ENCODE results near the gene STARD13. TPM values are rescaled to one million over a fixed set of nuclear protein-coding genes. Genes with fewer than 3 reads are reported as not detected.

Gene STARD13
- total RNA-seq, 2 donors from 2014 or later: 0.50 TPM; not detected in 1

DNA sequence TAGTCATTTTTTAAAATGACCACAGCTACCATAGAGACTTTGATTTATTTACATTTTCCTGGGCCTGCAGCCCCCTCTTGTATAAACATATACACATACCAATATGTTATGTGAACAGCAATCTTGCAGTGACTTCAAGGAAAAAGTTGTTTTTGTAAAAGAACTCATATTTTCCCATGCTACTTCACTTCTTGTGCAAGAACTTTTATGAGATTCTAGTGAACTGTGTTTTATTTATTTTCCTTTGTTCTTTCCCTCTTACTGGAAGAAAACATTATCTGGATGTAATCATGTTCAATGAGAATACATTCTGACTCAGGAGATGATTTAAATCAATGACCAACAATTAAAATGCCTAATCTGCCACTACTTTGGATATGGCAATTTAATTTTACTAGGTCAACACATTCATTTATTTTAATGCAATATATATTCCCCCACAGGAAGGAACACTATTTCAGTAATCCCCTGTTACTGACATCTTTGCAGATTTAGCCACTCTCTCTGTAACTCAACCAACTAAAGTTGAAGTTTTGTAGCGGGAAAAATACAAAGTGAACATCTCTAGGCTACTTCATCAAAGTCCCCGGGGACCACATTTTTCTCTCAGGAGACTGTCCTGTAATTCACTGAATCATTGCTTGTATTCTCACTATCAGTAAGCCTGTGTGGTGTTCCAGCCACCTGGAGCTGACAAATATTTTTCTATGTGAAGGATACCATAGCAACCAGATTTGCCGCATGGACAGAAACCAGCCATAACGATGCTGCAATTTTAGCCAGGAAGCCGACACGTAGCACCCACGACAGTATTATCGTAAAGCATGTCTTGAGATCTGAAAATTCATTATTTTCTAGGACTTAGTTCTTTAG is 90.5 kb downstream of the STARD13 start:
- Mint-ChIP-seq H3K27me3 (peaks cover 0 to 6% of the 10 kb centered on the region in 2 donors), H3K4me1 (ENCODE audit: low read depth in 2 of 2) (peaks cover 0 to 4% of the 10 kb centered on the region in 2 donors), H3K4me3 (no peak overlapping the region), H3K9me3 (no peaks in the 10 kb centered on the region), H3K36me3 (no peaks in the 10 kb centered on the region), H3K27ac (no peak overlapping the region)
- no peak for ATAC-seq
- DNase-seq (ENCODE audit: low spot score): no peak

DNA sequence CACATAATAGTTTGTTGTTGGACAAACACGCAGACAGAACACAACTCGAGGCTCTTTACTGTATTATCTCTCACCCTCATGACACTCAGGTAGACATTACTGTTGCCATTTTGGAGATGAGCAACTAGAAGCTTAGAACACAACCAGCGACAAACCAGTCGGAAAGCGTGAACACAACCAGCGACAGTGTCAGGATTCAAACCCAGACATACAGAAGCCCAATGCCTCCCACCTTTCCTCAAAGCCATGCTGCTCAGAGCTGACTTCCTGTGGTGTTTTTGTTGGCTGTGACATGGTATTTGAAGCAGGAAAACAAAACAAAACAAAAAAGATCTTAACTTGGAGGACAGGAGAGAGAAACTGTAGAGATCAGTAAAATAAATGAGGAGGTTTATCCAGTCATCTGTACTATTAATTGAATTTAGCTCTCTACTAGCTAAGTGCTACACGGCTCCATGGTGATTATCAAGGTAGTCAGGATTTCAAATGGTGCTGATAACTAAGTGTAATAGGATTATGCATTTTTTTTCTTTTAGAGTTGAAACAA is 92.1 kb downstream of the STARD13 start:
- no peak for ATAC-seq
- no peaks in the 10 kb centered on the region for H3K9me3 Mint-ChIP-seq

GRCh38 chr13:33191425-33192210 is 93.9 kb downstream of the STARD13 start:
- no peak overlapping the region for H3K27ac Mint-ChIP-seq
- no peak for ATAC-seq
- H3K27me3 Mint-ChIP-seq: peaks cover 2 to 6% of the 10 kb centered on the region in 2 donors
- peaks cover 5 to 11% of the 10 kb centered on the region in 2 donors for H3K4me1 Mint-ChIP-seq (ENCODE audit: low read depth in 2 of 2)
- H3K36me3 Mint-ChIP-seq: no peaks in the 10 kb centered on the region
- DNase-seq (ENCODE audit: low spot score): no peak
- no peak overlapping the region for H3K4me3 Mint-ChIP-seq
- no peaks in the 10 kb centered on the region for H3K9me3 Mint-ChIP-seq

More for the DNA sequence above, 92.1 kb downstream of the STARD13 start:
- Mint-ChIP-seq H3K27me3 (peaks cover 2 to 6% of the 10 kb centered on the region in 2 donors), H3K36me3 (no peaks in the 10 kb centered on the region), H3K4me1 (ENCODE audit: low read depth in 2 of 2) (peaks cover 0 to 4% of the 10 kb centered on the region in 2 donors), H3K27ac (no peak overlapping the region), H3K4me3 (no peak overlapping the region)
- no peak for DNase-seq (ENCODE audit: low spot score)

DNA sequence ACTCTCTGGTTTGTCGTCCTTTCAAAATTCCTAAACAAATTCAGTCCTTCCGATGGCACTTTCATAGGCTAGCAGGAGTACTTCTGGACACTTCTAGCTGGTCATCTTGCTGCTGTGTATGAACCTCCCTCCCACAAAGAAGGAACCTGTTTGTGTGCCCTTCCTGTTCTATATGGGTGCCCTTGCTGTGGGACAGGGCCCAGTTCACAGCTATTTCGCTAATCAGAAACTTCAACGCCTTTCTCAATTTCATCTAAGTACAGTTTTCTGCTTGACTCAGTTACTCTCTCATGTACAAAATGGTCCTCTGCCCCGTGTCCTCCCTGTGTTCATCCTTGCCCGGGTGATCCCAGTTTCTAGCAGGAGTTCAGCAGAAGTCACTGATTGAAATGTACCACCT is 96.1 kb downstream of the STARD13 start:
- no peaks in the 10 kb centered on the region for H3K36me3 Mint-ChIP-seq

GRCh38 chr13:33188093-33188882 is 97.3 kb downstream of the STARD13 start:
- peaks cover 5 to 8% of the 10 kb centered on the region in 2 donors for H3K4me1 Mint-ChIP-seq (ENCODE audit: low read depth in 2 of 2)

More for the DNA sequence above, 96.1 kb downstream of the STARD13 start:
- DNase-seq (ENCODE audit: low spot score) (no peak), ATAC-seq (no peak)
- Mint-ChIP-seq H3K27ac (no peak overlapping the region), H3K4me1 (ENCODE audit: low read depth in 2 of 2) (peaks cover 5 to 11% of the 10 kb centered on the region in 2 donors), H3K9me3 (no peaks in the 10 kb centered on the region), H3K27me3 (peaks cover 2 to 6% of the 10 kb centered on the region in 2 donors), H3K4me3 (no peak overlapping the region)

GRCh38 chr13:33186861-33187291 is 98.7 kb downstream of the STARD13 start:
- no peak overlapping the region for H3K4me3 Mint-ChIP-seq
- H3K36me3 Mint-ChIP-seq: no peaks in the 10 kb centered on the region
- H3K4me1 Mint-ChIP-seq (ENCODE audit: low read depth in 2 of 2): peaks cover 5 to 6% of the 10 kb centered on the region in 2 donors
- ATAC-seq (no peak), DNase-seq (ENCODE audit: low spot score) (no peak)
- H3K9me3 Mint-ChIP-seq: no peaks in the 10 kb centered on the region
- peaks cover 8 to 9% of the 10 kb centered on the region in 2 donors for H3K27me3 Mint-ChIP-seq
- H3K27ac Mint-ChIP-seq: no peak overlapping the region

More at GRCh38 chr13:33188093-33188882, 97.3 kb downstream of the STARD13 start:
- Mint-ChIP-seq H3K9me3 (no peaks in the 10 kb centered on the region), H3K27ac (no peak overlapping the region), H3K4me3 (no peak overlapping the region), H3K27me3 (peaks cover 2 to 5% of the 10 kb centered on the region in 2 donors), H3K36me3 (no peaks in the 10 kb centered on the region)
- DNase-seq (ENCODE audit: low spot score): no peak
- no peak for ATAC-seq

DNA sequence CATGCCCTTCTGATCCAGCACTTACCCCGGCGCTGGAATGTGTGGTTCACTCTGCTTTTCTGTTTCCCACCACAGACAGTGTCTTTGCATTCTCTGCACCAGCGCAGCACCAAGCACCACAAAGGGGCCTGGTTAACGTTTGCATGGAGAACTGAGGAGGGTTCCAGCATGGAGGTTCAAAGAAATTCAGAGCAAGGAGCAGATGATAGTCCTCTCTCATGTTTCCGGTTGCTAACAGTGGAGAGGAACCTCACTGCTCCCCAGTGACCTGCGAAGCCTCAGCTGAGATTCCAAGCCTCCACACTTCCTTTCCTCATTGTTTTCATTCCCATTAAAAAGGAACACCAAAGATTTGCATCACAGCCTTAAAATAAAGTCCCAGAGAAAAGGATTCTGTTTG is 99.7 kb downstream of the STARD13 start:
- Mint-ChIP-seq H3K4me3 (no peak overlapping the region), H3K27ac (no peak overlapping the region), H3K27me3 (peaks cover 8 to 9% of the 10 kb centered on the region in 2 donors), H3K9me3 (no peaks in the 10 kb centered on the region), H3K36me3 (no peaks in the 10 kb centered on the region), H3K4me1 (ENCODE audit: low read depth in 2 of 2) (peaks cover 5 to 6% of the 10 kb centered on the region in 2 donors)
- ATAC-seq: peak in 1 of 2 donors; percentile 28
- no peak for DNase-seq (ENCODE audit: low spot score)

GRCh38 chr13:33184530-33184929 is 101.0 kb downstream of the STARD13 start:
- H3K9me3 Mint-ChIP-seq: no peaks in the 10 kb centered on the region
- no peak for ATAC-seq

GRCh38 chr13:33184112-33184490 is 101.5 kb downstream of the STARD13 start:
- no peaks in the 10 kb centered on the region for H3K9me3 Mint-ChIP-seq
- DNase-seq (ENCODE audit: low spot score) (no peak), ATAC-seq (no peak)
- H3K36me3 Mint-ChIP-seq: no peaks in the 10 kb centered on the region
- H3K27me3 Mint-ChIP-seq: peaks cover 8 to 9% of the 10 kb centered on the region in 2 donors
- no peak overlapping the region for H3K27ac Mint-ChIP-seq
- H3K4me3 Mint-ChIP-seq: no peak overlapping the region
- peaks cover 5 to 6% of the 10 kb centered on the region in 2 donors for H3K4me1 Mint-ChIP-seq (ENCODE audit: low read depth in 2 of 2)

More at GRCh38 chr13:33184530-33184929, 101.0 kb downstream of the STARD13 start:
- Mint-ChIP-seq H3K27ac (no peak overlapping the region), H3K36me3 (no peaks in the 10 kb centered on the region), H3K4me3 (no peak overlapping the region), H3K4me1 (ENCODE audit: low read depth in 2 of 2) (peaks cover 5 to 6% of the 10 kb centered on the region in 2 donors), H3K27me3 (peaks cover 8 to 10% of the 10 kb centered on the region in 2 donors)
- no peak for DNase-seq (ENCODE audit: low spot score)

DNA sequence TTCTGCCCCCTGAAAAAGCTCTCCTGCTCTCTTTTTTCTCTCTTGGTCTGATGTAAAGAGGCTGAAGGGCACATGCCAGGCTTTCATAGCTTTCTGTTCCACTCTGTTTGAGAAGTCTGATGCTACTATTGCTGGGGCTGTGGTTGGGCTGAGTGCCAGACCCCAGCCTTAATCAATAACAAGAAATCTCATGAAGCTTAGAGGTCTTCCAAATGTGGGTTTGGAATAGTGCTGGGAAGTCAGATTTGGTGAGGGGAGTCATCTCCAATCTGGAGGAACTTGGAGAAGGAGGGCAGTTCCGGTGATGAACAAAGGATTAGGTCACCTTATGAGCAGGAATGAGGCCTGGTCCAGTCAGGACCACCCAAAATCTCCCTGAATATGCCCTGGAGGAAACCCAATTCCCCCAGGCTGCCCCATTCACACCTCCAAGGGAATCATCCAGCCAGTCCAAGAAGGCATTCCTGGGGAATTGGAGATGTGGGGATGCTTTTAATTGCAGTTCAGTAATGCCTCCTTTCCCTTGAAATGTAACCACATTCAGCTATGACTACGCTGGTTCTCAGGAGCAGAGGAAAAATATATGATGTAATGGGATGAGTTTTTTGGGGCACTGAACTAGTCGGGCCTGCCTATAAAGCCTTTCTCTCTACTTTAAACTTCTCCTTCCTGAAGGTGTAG is 102.0 kb downstream of the STARD13 start:
- no peaks in the 10 kb centered on the region for H3K36me3 Mint-ChIP-seq
- no peak overlapping the region for H3K4me3 Mint-ChIP-seq
- H3K27me3 Mint-ChIP-seq: peaks cover 8 to 9% of the 10 kb centered on the region in 2 donors
- ATAC-seq (no peak), DNase-seq (ENCODE audit: low spot score) (no peak)
- H3K9me3 Mint-ChIP-seq: no peaks in the 10 kb centered on the region
- H3K4me1 Mint-ChIP-seq (ENCODE audit: low read depth in 2 of 2): peaks cover 5 to 6% of the 10 kb centered on the region in 2 donors
- H3K27ac Mint-ChIP-seq: no peak overlapping the region

DNA sequence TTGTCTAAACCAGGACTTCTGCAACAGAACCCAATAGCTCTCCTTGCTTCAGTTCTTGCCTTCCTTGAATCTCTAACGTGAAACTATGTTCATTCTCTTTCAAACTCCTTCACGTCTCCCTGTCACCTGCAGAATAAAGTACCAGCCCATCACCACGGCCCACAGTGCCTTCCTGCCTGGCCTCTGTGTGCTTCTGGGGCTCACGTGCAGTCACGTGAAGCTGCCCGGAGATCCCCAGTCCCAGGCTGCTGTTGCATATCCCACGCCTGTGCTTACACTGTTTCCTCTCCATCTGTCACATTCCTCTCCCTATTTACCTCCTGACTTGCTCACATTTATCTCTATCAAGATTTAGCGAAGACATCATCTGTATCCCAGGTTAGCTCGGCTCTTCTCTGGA is 102.8 kb downstream of the STARD13 start:
- ATAC-seq (no peak), DNase-seq (ENCODE audit: low spot score) (no peak)
- Mint-ChIP-seq H3K4me1 (ENCODE audit: low read depth in 2 of 2) (peaks cover 5 to 6% of the 10 kb centered on the region in 2 donors), H3K36me3 (no peaks in the 10 kb centered on the region), H3K27me3 (peaks cover 8 to 9% of the 10 kb centered on the region in 2 donors), H3K9me3 (no peaks in the 10 kb centered on the region), H3K27ac (no peak overlapping the region), H3K4me3 (no peak overlapping the region)

DNA sequence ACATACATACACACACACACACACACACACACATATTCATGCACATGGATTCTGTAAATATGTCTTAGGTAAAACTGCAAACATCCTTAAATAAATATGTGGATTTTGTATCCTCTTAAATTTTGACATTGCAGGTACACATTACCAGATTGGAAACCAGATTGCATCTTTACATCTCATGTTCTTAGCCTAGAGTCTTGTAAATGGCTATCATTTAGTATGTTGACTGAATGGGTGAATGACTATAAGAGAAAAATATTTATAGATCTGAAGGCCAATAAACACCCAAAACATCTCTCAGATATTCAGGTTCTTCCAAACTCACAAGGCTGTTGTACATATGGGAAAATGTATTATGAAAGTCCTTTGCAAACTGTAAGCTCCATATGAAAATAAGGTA is 104.3 kb downstream of the STARD13 start:
- H3K9me3 Mint-ChIP-seq: no peaks in the 10 kb centered on the region
- DNase-seq (ENCODE audit: low spot score) (no peak), ATAC-seq (no peak)
- H3K4me1 Mint-ChIP-seq (ENCODE audit: low read depth in 2 of 2): no peaks in the 10 kb centered on the region
- H3K27me3 Mint-ChIP-seq: peaks cover 8 to 9% of the 10 kb centered on the region in 2 donors
- H3K27ac Mint-ChIP-seq: no peak overlapping the region
- no peak overlapping the region for H3K4me3 Mint-ChIP-seq
- H3K36me3 Mint-ChIP-seq: no peaks in the 10 kb centered on the region
